IMR-90 (cell line): ENCODE measurements around the gene ZNF844.

Experiments
- BHLHE40 ChIP-seq: fragments of 150-350 bp; IDR thresholded peaks from 2 replicates; pipeline ENCODE4 v1.6.1; 2016; ENCODE audit warnings: mild to moderate bottlenecking, low read depth, low read length
- CEBPB ChIP-seq: IDR thresholded peaks from 2 replicates; pipeline ENCODE4 v1.6.1; 2012; ENCODE audit warnings: low read depth, low read length, improper control_type of control experiment
- CHD1 ChIP-seq: IDR thresholded peaks from 2 replicates; pipeline ENCODE4 v1.6.1; 2012; ENCODE audit warnings: low read depth, low read length, improper control_type of control experiment
- CTCF ChIP-seq: conservative IDR thresholded peaks from 2 replicates; pipeline ENCODE4 v1.5.1; 2012; ENCODE audit warnings: mild to moderate bottlenecking, low read depth, low read length, improper control_type of control experiment
- FOS ChIP-seq: fragments of 150-350 bp; IDR thresholded peaks from 2 replicates; pipeline ENCODE4 v1.6.1; 2016; ENCODE audit warnings: low read depth, low read length
- MAZ ChIP-seq: IDR thresholded peaks from 2 replicates; pipeline ENCODE4 v1.6.1; 2012; ENCODE audit warnings: low read depth, mild to moderate bottlenecking, low read length, improper control_type of control experiment, moderate library complexity, borderline replicate concordance
- MXI1 ChIP-seq: IDR thresholded peaks from 2 replicates; pipeline ENCODE4 v1.6.1; 2012; ENCODE audit warnings: low read depth, mild to moderate bottlenecking, low read length, moderate library complexity, borderline replicate concordance
- NFE2L2 ChIP-seq: fragments of 150-350 bp; IDR thresholded peaks from 2 replicates; pipeline ENCODE4 v1.6.1; 2016; ENCODE audit warnings: low read depth, mild to moderate bottlenecking, low read length
- POLR2A ChIP-seq: IDR thresholded peaks from 2 replicates; pipeline ENCODE4 v1.6.1; 2012; ENCODE audit warnings: mild to moderate bottlenecking, low read depth, low read length
- RAD21 ChIP-seq: IDR thresholded peaks from 2 replicates; pipeline ENCODE4 v1.6.1; 2012; ENCODE audit warnings: low read length, improper control_type of control experiment
- RCOR1 ChIP-seq: IDR thresholded peaks from 2 replicates; pipeline ENCODE4 v1.6.1; 2012; ENCODE audit warnings: mild to moderate bottlenecking, low read length, improper control_type of control experiment; ENCODE audit not compliant: insufficient replicate concordance
- RFX5 ChIP-seq: IDR thresholded peaks from 2 replicates; pipeline ENCODE4 v1.8.0; 2012; ENCODE audit warnings: low read depth, mild to moderate bottlenecking, low read length, moderate library complexity
- USF2 ChIP-seq: fragments of 150-350 bp; IDR thresholded peaks from 2 replicates; pipeline ENCODE4 v1.6.1; 2017; ENCODE audit warnings: mild to moderate bottlenecking, antibody characterized with exemption, low read length, low read depth
- TF ChIP-seq, protein P1 (sequence below): fragments of 150-350 bp; IDR thresholded peaks from 2 replicates; pipeline ENCODE4 v1.6.1; 2016; ENCODE audit warnings: low read depth, mild to moderate bottlenecking, low read length, moderate library complexity, borderline replicate concordance

GRCh38 chr19:12077375-12077774, 12.8 kb downstream of the ZNF844 start:
- TF ChIP-seq CTCF (no peak), POLR2A (no peak), NFE2L2 (no peak), RFX5 (no peak), BHLHE40 (no peak), RCOR1 (no peak), MXI1 (no peak), USF2 (no peak), CEBPB (no peak), RAD21 (no peak), CHD1 (no peak), FOS (no peak), MAZ (no peak)
- TF ChIP-seq, protein P1, sequence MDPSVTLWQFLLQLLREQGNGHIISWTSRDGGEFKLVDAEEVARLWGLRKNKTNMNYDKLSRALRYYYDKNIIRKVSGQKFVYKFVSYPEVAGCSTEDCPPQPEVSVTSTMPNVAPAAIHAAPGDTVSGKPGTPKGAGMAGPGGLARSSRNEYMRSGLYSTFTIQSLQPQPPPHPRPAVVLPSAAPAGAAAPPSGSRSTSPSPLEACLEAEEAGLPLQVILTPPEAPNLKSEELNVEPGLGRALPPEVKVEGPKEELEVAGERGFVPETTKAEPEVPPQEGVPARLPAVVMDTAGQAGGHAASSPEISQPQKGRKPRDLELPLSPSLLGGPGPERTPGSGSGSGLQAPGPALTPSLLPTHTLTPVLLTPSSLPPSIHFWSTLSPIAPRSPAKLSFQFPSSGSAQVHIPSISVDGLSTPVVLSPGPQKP, result no peak
